ENCODE results near the gene ARHGAP28.

DNA sequence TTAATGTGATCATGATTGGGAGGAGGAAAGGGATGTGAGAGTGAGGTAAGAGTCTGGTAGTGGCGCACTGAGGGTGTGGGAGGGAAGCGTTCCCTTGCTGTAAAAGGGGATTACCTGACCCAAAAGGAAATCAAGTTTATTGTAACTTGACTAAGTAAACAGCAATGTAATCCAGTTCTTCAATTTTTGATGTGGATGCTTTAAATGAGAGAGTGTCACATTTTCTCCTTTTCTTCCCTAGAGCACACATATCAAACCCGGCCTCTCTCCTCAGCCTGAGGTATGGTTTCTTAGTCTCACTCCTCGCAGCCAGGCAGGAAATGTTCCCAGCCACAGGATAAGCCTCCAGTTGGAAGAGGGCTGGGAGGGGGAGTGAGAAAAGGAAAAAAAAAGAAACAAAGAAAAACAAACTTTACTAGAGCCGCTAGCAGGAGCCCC, 688 bp upstream of the ARHGAP28 start:
- TF ChIP-seq POLR2AphosphoS5 (IDR thresholded peaks at IDR 0.05; ENCODE audit: low read depth, low read length) (no peak), TAF1 (IDR thresholded peaks at IDR 0.05; ENCODE audit: borderline replicate concordance, low read depth, low read length) (no peak), POLR2A (IDR thresholded peaks at IDR 0.05; ENCODE audit: low read depth, low read length) (no peak)

All from GM12892 (cell line).